Mucosa of rectum (tissue), 2 donors: ENCODE data around the gene C2CD2.

Experiments
- H3K27ac ChIP-seq, 2 donors: one replicate each; pipeline ENCODE4 v1.7.0; 2013; ENCODE audit warnings: inconsistent platforms in 2 of 2, low read depth in 2 of 2, low read length in 2 of 2
- H3K27me3 ChIP-seq, 2 donors: one replicate each; pipeline ENCODE4 v1.7.0; 2013; ENCODE audit warnings: low read length in 2 of 2; ENCODE audit not compliant: control insufficient read depth in 2 of 2, insufficient read depth in 2 of 2
- H3K36me3 ChIP-seq, 2 donors: one replicate each; pipeline ENCODE4 v1.7.0; 2013; ENCODE audit warnings: low read length in 2 of 2; ENCODE audit not compliant: control insufficient read depth in 2 of 2, insufficient read depth in 2 of 2
- H3K4me1 ChIP-seq, 2 donors: one replicate each; pipeline ENCODE4 v1.7.0; 2013; ENCODE audit warnings: low read length in 2 of 2, mild to moderate bottlenecking in 1 of 2; ENCODE audit not compliant: control insufficient read depth in 2 of 2, insufficient read depth in 2 of 2
- H3K4me3 ChIP-seq, 2 donors: one replicate each; pipeline ENCODE4 v1.7.0; 2013; ENCODE audit warnings: low read length in 2 of 2
- H3K9ac ChIP-seq, 2 donors: one replicate each; pipeline ENCODE4 v1.7.0; 2013; ENCODE audit warnings: low read length in 2 of 2, low read depth in 1 of 2, mild to moderate bottlenecking in 1 of 2
- H3K9me3 ChIP-seq, 2 donors: one replicate each; pipeline ENCODE4 v1.7.0; 2013; ENCODE audit warnings: low read length in 2 of 2; ENCODE audit not compliant: control insufficient read depth in 2 of 2
- donor health status: healthy.
- donor health status: Normal muscosa, but diverticular disease.

C2CD2 gene

DNA sequence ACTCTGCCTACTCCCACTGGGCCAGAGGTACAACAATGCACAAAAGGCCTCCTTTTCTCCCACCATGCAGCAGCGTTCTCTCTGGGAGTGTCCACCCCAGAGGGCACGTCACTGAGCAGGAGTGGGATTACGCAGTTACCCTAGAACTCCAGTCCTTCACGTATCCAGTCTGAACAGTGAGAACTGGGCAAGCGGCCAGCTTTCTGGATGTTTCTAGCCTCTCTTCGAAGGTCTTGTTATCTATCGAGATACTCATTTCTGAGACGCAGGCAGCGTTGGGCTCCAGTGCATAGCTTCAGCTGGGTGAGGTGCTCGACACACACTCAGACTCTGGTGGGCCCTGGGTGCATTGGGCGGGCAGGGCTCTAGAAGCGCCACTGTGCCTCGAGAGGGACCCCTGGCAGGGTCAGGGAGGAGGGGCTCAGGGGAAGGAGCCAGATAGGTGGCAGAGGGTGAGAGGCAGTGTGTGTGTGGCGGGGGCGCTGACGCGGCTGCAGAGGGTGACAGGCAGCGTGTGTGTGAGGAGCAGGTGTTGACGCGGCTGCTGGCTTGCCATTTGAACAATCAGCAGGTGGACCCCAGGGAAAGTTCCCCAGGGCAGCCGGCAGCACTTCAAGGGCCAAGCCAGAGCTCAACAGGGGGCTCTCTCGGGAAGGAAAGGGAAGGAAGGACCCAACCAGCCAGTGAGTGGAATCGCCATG is 102.6 kb downstream of the C2CD2 start:
- H3K36me3 ChIP-seq, result peaks cover 8 to 36% of the 10 kb centered on the region in 2 donors
- no peaks in the 10 kb centered on the region for H3K9me3 ChIP-seq
- H3K4me1 ChIP-seq, result no peaks in the 10 kb centered on the region
- H3K27ac ChIP-seq, result no peak overlapping the region
- no peaks in the 10 kb centered on the region for H3K27me3 ChIP-seq
- no peak overlapping the region for H3K9ac ChIP-seq
- no peak overlapping the region for H3K4me3 ChIP-seq

DNA sequence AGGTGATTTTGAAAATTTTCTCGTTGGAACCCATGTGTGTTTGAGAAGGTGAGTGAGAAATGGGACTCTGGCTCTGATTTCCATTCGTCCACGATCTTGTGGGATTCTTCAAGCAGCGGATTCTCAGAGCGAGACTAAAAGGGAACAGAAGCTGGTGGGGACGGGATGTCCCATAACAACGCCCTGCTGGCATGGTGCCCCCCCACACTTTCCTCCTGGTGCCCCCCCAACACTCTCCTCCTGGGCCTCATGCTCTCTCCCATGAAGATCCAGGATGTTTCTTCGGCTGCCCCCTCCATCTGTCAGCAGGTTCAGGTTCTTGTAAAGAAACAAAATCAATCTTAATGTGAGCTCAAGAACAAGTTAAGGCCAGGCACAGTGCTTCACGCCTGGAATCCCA is 103.7 kb downstream of the C2CD2 start:
- H3K36me3 ChIP-seq, result peaks cover 8 to 33% of the 10 kb centered on the region in 2 donors
- no peak overlapping the region for H3K27ac ChIP-seq
- no peak overlapping the region for H3K9ac ChIP-seq
- H3K9me3 ChIP-seq, result no peaks in the 10 kb centered on the region
- H3K27me3 ChIP-seq, result no peaks in the 10 kb centered on the region
- no peak overlapping the region for H3K4me3 ChIP-seq
- no peaks in the 10 kb centered on the region for H3K4me1 ChIP-seq

DNA sequence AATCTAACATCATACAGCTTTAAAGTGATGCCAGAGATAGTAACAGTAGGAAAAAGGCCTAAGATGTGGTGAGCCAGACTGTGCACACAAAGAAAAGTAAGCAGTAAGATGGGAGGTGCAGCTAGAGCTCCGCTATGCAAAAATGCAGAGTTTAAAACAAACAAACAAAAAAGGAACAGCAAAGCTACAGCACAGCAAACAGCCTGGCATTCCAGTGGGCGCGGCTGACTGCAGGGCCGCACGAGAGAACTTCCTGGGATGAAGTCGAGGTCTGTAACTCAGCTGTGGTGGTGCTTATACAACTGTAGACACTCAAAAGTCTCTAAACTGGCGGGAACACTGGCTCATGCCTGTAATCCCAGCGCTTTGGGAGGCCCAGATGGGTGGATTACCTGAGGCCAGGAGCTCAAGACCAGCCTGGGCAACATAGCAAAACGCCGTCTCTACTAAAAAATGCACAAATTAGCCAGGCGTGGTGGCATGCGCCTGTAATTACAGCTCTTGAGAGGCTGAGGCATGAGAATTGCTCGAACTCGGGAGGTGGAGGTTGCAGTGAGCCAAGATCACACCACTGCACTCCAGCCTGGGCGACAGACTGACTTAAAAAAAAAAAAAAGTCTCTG is 104.7 kb downstream of the C2CD2 start:
- no peaks in the 10 kb centered on the region for H3K9me3 ChIP-seq
- no peaks in the 10 kb centered on the region for H3K27me3 ChIP-seq
- H3K4me1 ChIP-seq, result no peaks in the 10 kb centered on the region
- no peak overlapping the region for H3K4me3 ChIP-seq
- no peak overlapping the region for H3K9ac ChIP-seq
- H3K27ac ChIP-seq, result no peak overlapping the region
- H3K36me3 ChIP-seq, result peaks cover 4 to 24% of the 10 kb centered on the region in 2 donors

DNA sequence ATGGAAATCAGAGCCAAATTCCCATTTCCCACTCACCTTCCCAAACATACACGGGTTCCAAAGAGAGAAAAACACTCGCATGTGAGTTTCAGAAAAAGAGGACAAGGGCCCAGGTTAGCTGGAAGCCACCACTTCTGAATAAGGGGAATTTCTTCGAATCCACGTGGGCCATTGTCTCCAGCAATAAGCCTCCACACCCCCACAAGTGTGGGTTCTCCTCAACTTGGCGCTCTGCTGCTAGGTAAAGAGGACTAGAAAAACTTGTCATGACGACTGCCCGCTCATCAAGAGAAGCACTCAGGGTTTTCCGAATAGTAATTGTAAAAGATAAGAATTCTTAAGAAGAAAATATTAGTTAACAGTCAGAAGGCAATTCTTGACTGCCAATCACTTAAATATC is 105.3 kb downstream of the C2CD2 start:
- Histone ChIP-seq H3K4me3 (no peak overlapping the region), H3K36me3 (peaks cover 0 to 20% of the 10 kb centered on the region in 2 donors)

GRCh38 chr21:41847066-41847804 is 106.6 kb downstream of the C2CD2 start:
- no peak overlapping the region for H3K4me3 ChIP-seq
- H3K27me3 ChIP-seq, result no peaks in the 10 kb centered on the region
- no peaks in the 10 kb centered on the region for H3K4me1 ChIP-seq
- H3K9me3 ChIP-seq, result no peaks in the 10 kb centered on the region
- H3K27ac ChIP-seq, result no peak overlapping the region
- H3K9ac ChIP-seq, result no peak overlapping the region
- peaks cover 0 to 12% of the 10 kb centered on the region in 2 donors for H3K36me3 ChIP-seq

More for the DNA sequence above, 105.3 kb downstream of the C2CD2 start:
- Histone ChIP-seq H3K27me3 (no peaks in the 10 kb centered on the region), H3K9ac (no peak overlapping the region), H3K9me3 (no peaks in the 10 kb centered on the region), H3K27ac (no peak overlapping the region), H3K4me1 (no peaks in the 10 kb centered on the region)

GRCh38 chr21:41846536-41846935 is 107.3 kb downstream of the C2CD2 start:
- Histone ChIP-seq H3K4me3 (no peak overlapping the region), H3K36me3 (peaks cover 0 to 10% of the 10 kb centered on the region in 2 donors), H3K27me3 (no peaks in the 10 kb centered on the region), H3K9ac (no peak overlapping the region), H3K27ac (no peak overlapping the region), H3K4me1 (no peaks in the 10 kb centered on the region), H3K9me3 (no peaks in the 10 kb centered on the region)

GRCh38 chr21:41846033-41846317 is 107.8 kb downstream of the C2CD2 start:
- Histone ChIP-seq H3K27me3 (no peaks in the 10 kb centered on the region), H3K9me3 (peaks cover 0 to 3% of the 10 kb centered on the region in 2 donors), H3K36me3 (peaks cover 0 to 6% of the 10 kb centered on the region in 2 donors), H3K4me1 (no peaks in the 10 kb centered on the region), H3K27ac (no peak overlapping the region), H3K4me3 (no peak overlapping the region), H3K9ac (no peak overlapping the region)

GRCh38 chr21:41845310-41846032 is 108.3 kb downstream of the C2CD2 start:
- Histone ChIP-seq H3K36me3 (peaks cover 0 to 3% of the 10 kb centered on the region in 2 donors), H3K9ac (no peak overlapping the region), H3K27ac (no peak overlapping the region)

GRCh38 chr21:41843584-41843983 is 110.2 kb downstream of the C2CD2 start:
- Histone ChIP-seq H3K27ac (no peak overlapping the region), H3K27me3 (no peaks in the 10 kb centered on the region), H3K9ac (no peak overlapping the region), H3K4me1 (no peaks in the 10 kb centered on the region), H3K9me3 (peaks cover 0 to 5% of the 10 kb centered on the region in 2 donors), H3K4me3 (no peak overlapping the region), H3K36me3 (peaks cover 5 to 9% of the 10 kb centered on the region in 2 donors)

More at GRCh38 chr21:41845310-41846032, 108.3 kb downstream of the C2CD2 start:
- Histone ChIP-seq H3K4me3 (no peak overlapping the region), H3K27me3 (no peaks in the 10 kb centered on the region), H3K9me3 (peaks cover 0 to 5% of the 10 kb centered on the region in 2 donors), H3K4me1 (no peaks in the 10 kb centered on the region)

- Histone ChIP-seq H3K27me3 (no peaks in the 10 kb centered on the region), H3K4me3 (no peak overlapping the region), H3K4me1 (no peaks in the 10 kb centered on the region), H3K9ac (no peak overlapping the region), H3K27ac (no peak overlapping the region), H3K9me3 (peaks cover 0 to 5% of the 10 kb centered on the region in 2 donors), H3K36me3 (peaks cover 16 to 23% of the 10 kb centered on the region in 2 donors)
These were observed 112.9 kb downstream of the C2CD2 start for GRCh38 chr21:41840880-41841279.
